NCI-H524 treated with DMSO at 0.1 percent for 48 hours (cell line): ENCODE data around the gene OSBPL2.

Experiments used
- DNase-seq: peaks from one replicate; lab custom pipeline; 2025; lab: John Stamatoyannopoulos, UW

OSBPL2 gene

GRCh38 chr20:62222266-62222850 lies 16.0 kb upstream of the OSBPL2 start:
- DNase-seq, result no peak

- DNase-seq, result no peak
Observed at GRCh38 chr20:62222972-62223371, 15.3 kb upstream of the OSBPL2 start.

DNA sequence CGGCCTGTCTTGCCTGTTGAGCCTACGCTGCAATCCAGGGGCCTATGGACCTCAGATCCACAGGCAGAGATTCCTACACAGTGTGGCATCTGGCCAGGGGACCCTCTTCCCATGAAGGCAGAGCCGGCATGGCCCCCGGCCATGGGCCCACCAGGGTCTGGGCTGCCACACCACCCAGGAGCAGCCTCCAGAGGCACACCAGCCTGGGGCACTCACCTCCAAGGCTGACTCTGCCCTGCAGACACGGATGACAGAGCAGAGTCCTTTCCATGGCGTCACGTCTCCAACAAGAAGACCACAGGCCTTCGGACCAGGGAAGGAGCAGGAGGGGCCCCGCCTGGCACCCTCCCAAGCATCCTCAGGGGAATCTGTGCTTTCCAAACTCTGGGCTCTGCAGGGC lies 14.8 kb upstream of the OSBPL2 start:
- DNase-seq, result no peak

- no peak for DNase-seq
Observed at GRCh38 chr20:62224113-62224855, 14.0 kb upstream of the OSBPL2 start.

DNA sequence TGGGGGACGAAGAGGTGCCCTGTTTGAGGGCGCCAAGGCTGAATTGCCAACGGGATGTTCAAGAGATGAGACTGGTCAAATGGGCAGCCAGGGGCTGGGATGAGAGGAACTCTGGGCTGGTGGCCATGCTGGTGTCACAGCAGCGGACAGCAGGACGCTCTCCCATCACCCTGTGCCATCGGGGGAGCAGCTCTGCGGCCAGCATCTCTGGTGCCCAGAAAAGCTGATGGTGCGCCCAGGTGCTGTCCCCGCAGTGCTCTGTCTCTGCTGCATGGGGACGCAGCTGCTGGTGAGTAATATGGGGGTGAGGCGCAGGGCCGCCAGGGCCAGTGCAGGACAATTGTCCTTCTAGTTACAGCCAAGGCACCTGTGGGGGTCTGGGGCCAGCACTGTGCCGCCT lies 13.3 kb upstream of the OSBPL2 start:
- no peak for DNase-seq

- DNase-seq, result no peak
Observed at GRCh38 chr20:62225820-62226635, 12.3 kb upstream of the OSBPL2 start.

DNA sequence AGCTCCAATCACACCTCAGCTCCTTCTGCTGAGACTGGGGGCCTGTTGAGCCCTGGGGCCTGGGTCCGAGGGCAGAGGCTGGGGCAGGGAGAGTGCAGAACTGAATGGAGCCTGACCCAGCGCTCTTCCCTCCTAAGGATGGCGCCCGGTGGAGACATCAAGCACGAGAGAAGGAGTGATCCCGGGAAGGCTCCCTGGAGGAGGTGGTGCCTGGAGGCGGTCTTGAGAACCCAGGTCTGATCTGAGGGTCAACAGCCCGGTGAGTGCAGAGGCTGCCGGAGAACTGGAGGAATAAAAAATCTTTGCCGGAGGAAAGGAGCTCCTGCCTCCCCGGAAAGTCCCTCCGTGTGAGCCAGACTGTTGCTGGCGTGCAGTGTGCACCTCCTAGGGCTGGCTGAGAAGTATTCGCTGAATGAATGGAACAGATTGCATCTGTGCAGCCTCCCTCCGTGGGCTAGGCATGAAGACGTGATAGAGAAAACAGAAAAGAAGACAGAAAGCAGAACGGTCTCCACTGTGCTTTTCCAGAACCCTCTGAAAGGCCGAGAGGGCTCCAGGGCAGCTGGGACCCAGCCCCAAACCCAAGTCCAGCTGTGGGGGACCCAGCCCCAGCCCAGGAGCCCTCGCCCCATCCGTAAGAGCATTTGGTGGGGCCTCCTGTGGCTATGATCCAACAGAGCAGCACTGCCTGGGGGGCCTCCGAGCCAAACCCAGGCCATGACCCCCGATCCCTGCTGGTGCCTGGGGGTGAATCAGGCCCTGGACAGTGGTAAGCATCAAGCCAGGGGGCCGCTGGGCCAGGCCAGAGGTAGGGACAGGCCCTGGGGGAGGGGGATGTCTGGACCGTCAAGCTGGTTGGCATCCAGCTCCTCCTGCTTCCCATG lies 11.4 kb upstream of the OSBPL2 start:
- no peak for DNase-seq

- no peak for DNase-seq
Observed at GRCh38 chr20:62227591-62227976, 10.7 kb upstream of the OSBPL2 start.

GRCh38 chr20:62227977-62228958 lies 10.1 kb upstream of the OSBPL2 start:
- no peak for DNase-seq

GRCh38 chr20:62228982-62229545 lies 9.3 kb upstream of the OSBPL2 start:
- DNase-seq, result no peak

GRCh38 chr20:62229667-62230066 lies 8.7 kb upstream of the OSBPL2 start:
- no peak for DNase-seq

DNA sequence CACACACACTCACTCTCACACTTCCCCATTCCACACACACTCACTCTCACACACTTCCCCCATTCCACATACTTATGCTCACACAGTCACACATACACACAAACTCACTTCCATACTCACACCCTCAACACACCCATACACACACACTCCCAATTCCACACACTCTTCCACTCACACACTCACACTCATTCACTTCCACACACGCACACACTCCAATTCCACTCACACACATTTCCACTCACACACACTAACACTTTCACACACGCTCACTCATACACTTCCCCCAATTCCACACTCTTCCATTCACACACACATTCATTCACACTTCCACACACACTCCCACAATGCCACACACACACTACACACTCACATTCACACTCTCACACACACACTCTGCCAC lies 8.0 kb upstream of the OSBPL2 start:
- DNase-seq, result no peak

DNA sequence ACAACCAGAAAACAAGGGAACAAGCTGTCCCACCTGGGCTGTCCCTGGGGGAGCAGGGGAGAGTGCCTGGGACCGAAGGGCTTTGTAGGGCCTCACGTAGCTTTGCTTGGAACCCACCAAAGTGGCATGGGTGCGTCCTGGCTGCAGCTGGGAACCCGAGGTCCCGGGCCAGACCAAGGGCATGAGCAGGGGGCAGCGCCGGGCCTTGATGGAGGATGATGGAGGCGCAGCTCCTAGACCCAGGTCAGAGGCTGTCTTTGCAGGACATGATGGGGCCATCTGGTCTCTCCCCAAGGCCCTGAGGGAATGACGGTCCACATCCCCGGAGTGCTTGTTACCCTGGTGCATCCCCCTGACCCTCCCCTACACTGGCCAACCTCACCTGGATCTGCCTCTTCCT lies 7.6 kb upstream of the OSBPL2 start:
- DNase-seq, result no peak

DNA sequence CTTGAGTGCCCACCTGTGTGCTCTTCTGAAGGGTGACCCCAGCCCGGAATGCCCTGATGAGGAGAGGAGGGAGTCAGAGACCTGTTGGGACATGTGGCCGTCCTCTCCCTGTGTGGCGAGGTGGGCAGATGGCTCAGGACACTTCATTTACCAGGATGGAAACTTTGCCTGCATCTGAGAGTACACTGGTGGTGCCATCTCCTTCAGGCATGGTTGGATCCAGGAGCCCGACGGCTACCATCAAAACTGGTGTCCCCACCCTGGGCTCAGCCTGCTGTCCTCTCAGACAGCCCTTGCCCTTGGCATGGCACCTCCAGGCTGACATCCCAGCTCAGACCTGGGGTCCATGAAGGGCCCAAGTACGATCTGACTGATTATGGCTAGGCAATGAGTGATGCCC lies 7.0 kb upstream of the OSBPL2 start:
- DNase-seq, result no peak

DNA sequence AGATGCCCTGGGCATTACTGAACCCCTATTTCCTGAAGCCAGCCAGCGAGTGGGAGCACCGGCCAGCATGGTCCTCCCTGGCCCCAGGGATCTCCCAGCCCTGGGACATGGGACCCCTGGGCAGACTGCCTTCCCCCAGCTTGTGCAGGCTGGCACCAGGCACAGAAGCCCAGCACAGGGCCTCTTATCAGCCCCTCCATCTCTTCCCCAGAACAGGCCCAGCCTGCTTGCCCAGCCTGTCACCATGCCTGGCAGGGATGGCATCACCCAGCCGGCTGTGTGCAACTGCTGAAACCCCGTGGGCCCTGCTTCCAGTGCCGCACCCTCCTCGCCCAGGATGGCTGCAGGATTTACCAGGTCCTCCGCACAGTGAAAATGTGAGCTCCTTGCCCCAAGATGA lies 6.1 kb upstream of the OSBPL2 start:
- DNase-seq, result no peak

GRCh38 chr20:62232770-62233645 lies 5.3 kb upstream of the OSBPL2 start:
- no peak for DNase-seq

DNA sequence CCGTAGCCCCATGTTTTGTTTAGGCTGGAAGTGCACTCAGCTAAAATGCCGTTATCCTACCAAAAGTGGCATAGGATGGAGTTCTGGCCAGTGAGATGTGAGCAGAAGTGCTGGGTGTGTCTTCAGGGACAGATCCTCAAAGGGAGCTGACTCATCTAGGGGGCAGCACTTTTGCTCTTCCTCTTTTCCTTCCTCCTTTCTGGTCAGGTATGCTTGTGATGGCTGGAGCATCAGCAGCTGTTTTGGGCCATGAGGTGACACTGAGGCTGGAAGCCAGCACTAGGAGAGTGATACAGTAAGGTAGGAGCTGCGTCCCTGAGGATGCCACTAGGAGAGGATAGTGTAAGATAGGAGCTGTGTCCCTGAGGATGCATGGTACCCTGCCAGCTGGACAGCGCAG lies 4.6 kb upstream of the OSBPL2 start:
- no peak for DNase-seq

DNA sequence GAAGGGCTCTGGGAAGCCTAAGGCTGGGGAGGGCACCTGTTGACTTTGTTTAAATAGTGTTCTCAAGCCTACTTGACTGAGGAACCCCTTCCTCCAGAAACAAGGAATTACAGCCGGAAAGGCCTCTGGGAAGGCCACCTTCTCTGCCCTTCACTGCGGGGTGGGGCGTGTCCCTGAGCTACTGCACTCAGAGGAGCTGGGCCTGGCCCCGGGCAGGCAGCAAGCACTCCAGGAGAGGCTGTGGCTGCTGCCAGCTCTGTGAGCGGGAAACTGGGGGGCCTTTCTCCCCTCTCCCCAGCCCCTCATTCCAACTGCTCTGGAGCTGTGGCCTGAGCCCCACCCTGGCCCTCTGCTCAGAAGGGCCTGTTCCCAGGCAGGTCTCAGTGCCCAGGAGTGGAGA lies 4.0 kb upstream of the OSBPL2 start:
- no peak for DNase-seq

- no peak for DNase-seq
Observed at GRCh38 chr20:62235001-62235776, 3.1 kb upstream of the OSBPL2 start.
